Stomach (tissue), 4 donors: ENCODE data around the gene ABLIM3.

Experiments used
- CTCF ChIP-seq, 7 experiments: fragments of 450-650 bp in 4 of 7; fragments of 200-600 bp in 3 of 7; sonication (generic) in 3 of 7; IDR thresholded peaks; one replicate each; pipeline ENCODE4 v1.5.1; 2016 to 2019; ENCODE audit warnings: antibody characterized with exemption in 7 of 7, control low read depth in 2 of 7, mild to moderate bottlenecking in 1 of 7
- EP300 ChIP-seq: sonication (generic); formaldehyde crosslinking; IDR thresholded peaks from one replicate; pipeline ENCODE4 v1.6.1; 2017; ENCODE audit warnings: antibody characterized with exemption

GRCh38 chr5:149135536-149136201, 5.6 kb upstream of the ABLIM3 start:
- TF ChIP-seq CTCF (IDR thresholded peaks at IDR 0.05) (no peak), EP300 (no peak)
